OCI-LY7 (cell line): ENCODE measurements around the gene CCK. TPM values are rescaled to one million over a fixed set of nuclear protein-coding genes. Genes with fewer than 3 reads are reported as not detected.
A peak's percentile ranks its signal among the peaks of the same experiment; 100 is the strongest.

ENCODE experiments used
- Bru-seq: library from RNA; stranded (reverse); fragments of 400-500 nt; gene quantifications from one replicate; lab custom pipeline; 2021; lab: Mats Ljungman, UMichigan
- BruChase-seq, 2 experiments: library from RNA; stranded (reverse); fragments of 400-500 nt; gene quantifications; one replicate each; lab custom pipeline; 2021; lab: Mats Ljungman, UMichigan
- BruUV-seq: library from RNA; stranded (reverse); fragments of 400-500 nt; replicated peaks from 2 replicates; lab custom pipeline; 2021; lab: Mats Ljungman, UMichigan
- CTCF ChIA-PET: fragments of 300-600 bp; sonication (Branson Sonifier 250); formaldehyde crosslinking; loops from one replicate; lab custom pipeline; 2022; ENCODE audit warnings: antibody characterized with exemption; ENCODE audit not compliant: unreplicated experiment; lab: Charles Lee
- POLR2A ChIA-PET: fragments of 300-600 bp; sonication (Branson Sonifier 250); formaldehyde crosslinking; loops from one replicate; lab custom pipeline; 2022; ENCODE audit warnings: antibody characterized with exemption; lab: Charles Lee
- DNase-seq: peaks from one replicate; pipeline ENCODE4 v3.0.0-alpha.2; 2015; ENCODE audit warnings: low spot score
- H2AFZ ChIP-seq: fragments of 200-600 bp; sonication (generic), shearing (Covaris generic); 2 replicates; pipeline ENCODE4 v1.6.1; 2014; ENCODE audit warnings: mild to moderate bottlenecking, antibody characterized with exemption, low read length, moderate library complexity
- H3K27ac ChIP-seq: fragments of 200-600 bp; sonication (generic); 2 replicates; pipeline ENCODE4 v1.5.1; 2014; ENCODE audit warnings: mixed run types, low read depth, mild to moderate bottlenecking, moderate library complexity, low read length, inconsistent platforms; ENCODE audit not compliant: poor library complexity, severe bottlenecking
- H3K36me3 ChIP-seq: fragments of 200-600 bp; sonication (generic); 2 replicates; pipeline ENCODE4 v1.6.1; 2014; ENCODE audit warnings: mild to moderate bottlenecking, antibody characterized with exemption, low read length, moderate library complexity, mixed read lengths; ENCODE audit not compliant: insufficient read depth
- H3K4me1 ChIP-seq: fragments of 200-600 bp; sonication (generic); 2 replicates; pipeline ENCODE4 v1.5.1; 2014; ENCODE audit warnings: mild to moderate bottlenecking, low read length; ENCODE audit not compliant: insufficient read depth, poor library complexity, severe bottlenecking
- H3K4me2 ChIP-seq: fragments of 200-600 bp; sonication (generic); 2 replicates; pipeline ENCODE4 v1.6.1; 2014; ENCODE audit warnings: mild to moderate bottlenecking, low read length
- H3K4me3 ChIP-seq: fragments of 200-600 bp; sonication (generic); 2 replicates; pipeline ENCODE4 v1.5.1; 2014; ENCODE audit warnings: mild to moderate bottlenecking, low read depth, low read length; ENCODE audit not compliant: poor library complexity, severe bottlenecking
- H3K79me2 ChIP-seq: fragments of 200-600 bp; sonication (generic); 2 replicates; pipeline ENCODE4 v1.6.1; 2016; ENCODE audit warnings: low read depth, mild to moderate bottlenecking, low read length, moderate library complexity, mixed read lengths; ENCODE audit not compliant: insufficient read depth
- H3K9me2 ChIP-seq: fragments of 200-600 bp; sonication (generic); 2 replicates; pipeline ENCODE4 v1.6.1; 2016; ENCODE audit warnings: mild to moderate bottlenecking, low read length, mixed read lengths; ENCODE audit not compliant: insufficient read depth
- H3K9me3 ChIP-seq: fragments of 200-600 bp; sonication (generic); 2 replicates; pipeline ENCODE4 v1.6.1; 2014; ENCODE audit warnings: mild to moderate bottlenecking, mixed run types, low read length, mixed read lengths
- H4K20me1 ChIP-seq: fragments of 200-600 bp; sonication (generic); 2 replicates; pipeline ENCODE4 v1.6.1; 2014; ENCODE audit warnings: mild to moderate bottlenecking, antibody characterized with exemption, low read length, moderate library complexity, mixed read lengths; ENCODE audit not compliant: insufficient read depth
- EZH2phosphoT487 ChIP-seq: fragments of 200-600 bp; sonication (generic); IDR thresholded peaks from 2 replicates; pipeline ENCODE4 v1.6.1; 2018; ENCODE audit warnings: low read depth, borderline replicate concordance, mild to moderate bottlenecking, mixed run types, antibody characterized with exemption, low read length, moderate library complexity, mixed read lengths
- intact Hi-C: fragments of 100-400 bp; cut with micrococcal nuclease; formaldehyde crosslinking; loops from one replicate; pipeline ENCODE4 v1.10.0; 2022; ENCODE audit not compliant: unreplicated experiment
- long read RNA-seq: library from polyadenylated mRNA; stranded (forward); transcript quantifications from one replicate; pipeline ENCODE4 v2.0.0, GENCODE V29; 2022
- total RNA-seq, 2 experiments: library from RNA; depleted of rRNA in 1 of 2; stranded (reverse); fragments of >200 nt in 1 of 2; shearing (Covaris generic) in 1 of 2; gene quantifications; 2 replicates each; pipeline ENCODE4 v1.2.3, GENCODE V29; 2014 to 2022
- TF ChIP-seq, protein P1 (sequence below): fragments of 200-600 bp; sonication (generic); conservative IDR thresholded peaks from 2 replicates; pipeline ENCODE4 v1.5.1; 2014; ENCODE audit warnings: mild to moderate bottlenecking, antibody characterized with exemption, low read length, moderate library complexity, mixed read lengths

The CCK gene, protein sequence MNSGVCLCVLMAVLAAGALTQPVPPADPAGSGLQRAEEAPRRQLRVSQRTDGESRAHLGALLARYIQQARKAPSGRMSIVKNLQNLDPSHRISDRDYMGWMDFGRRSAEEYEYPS
- not detected in 2 replicates for total RNA-seq (2014; rRNA removed; shearing (Covaris generic))
- not detected in 2 replicates for total RNA-seq (2022)
- not detected for Bru-seq, nascent RNA
- not detected for BruChase-seq, experiment 1, labeled RNA remaining after a 6-hour chase
- BruChase-seq, experiment 2, labeled RNA remaining after a 2-hour chase, result not detected
- long read RNA-seq, result 0 reads

DNA sequence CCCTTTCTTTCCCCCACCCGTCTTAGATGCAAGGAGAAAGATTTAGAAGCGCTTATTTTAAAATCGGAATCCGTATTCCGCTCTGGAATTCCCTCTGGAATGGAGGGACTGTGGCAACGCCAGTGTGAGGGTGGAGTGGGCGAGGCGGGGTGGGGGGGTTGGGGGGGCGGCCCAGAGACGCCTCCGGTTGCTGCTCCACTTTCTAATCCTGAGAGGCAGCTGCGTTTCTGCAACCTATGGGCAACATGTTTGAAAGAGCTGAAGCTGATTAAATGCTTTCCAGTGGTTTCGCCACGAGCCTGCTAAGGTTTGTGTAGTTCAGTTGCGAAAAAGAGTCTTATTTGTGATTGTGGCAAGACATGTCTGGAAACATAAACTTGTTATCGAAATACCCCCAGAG lies at the start of gene CCK:
TSS of gene CCK (minus strand) at position 101 of the 400 bp plus-strand sequence. CDS start 2,555 bp downstream, outside the sequence.
- CTCF ChIA-PET, result no interaction called here
- intact Hi-C loops, result no loop called here
- Histone ChIP-seq H3K79me2 (no peaks in the 10 kb centered on the region), H3K4me3 (no peak within 1 kb of the TSS), H3K4me1 (no peaks in the 10 kb centered on the region), H2AFZ (no peak within 1 kb of the TSS), H3K27ac (no peak within 1 kb of the TSS), H4K20me1 (no peaks in the 10 kb centered on the region), H3K9me3 (no peaks in the 10 kb centered on the region), H3K9me2 (no peaks in the 10 kb centered on the region), H3K4me2 (no peak within 1 kb of the TSS), H3K36me3 (no peaks in the 10 kb centered on the region)
- POLR2A ChIA-PET, result interaction anchor here (0.6 kb wide), 1 partner anchor 184 kb away, joined by 3 read pairs; no protein-coding TSS in a partner anchor
- BruUV-seq, result no TSS peak
- no peak for DNase-seq
- TF ChIP-seq EZH2phosphoT487, result no peak
- TF ChIP-seq, protein P1, sequence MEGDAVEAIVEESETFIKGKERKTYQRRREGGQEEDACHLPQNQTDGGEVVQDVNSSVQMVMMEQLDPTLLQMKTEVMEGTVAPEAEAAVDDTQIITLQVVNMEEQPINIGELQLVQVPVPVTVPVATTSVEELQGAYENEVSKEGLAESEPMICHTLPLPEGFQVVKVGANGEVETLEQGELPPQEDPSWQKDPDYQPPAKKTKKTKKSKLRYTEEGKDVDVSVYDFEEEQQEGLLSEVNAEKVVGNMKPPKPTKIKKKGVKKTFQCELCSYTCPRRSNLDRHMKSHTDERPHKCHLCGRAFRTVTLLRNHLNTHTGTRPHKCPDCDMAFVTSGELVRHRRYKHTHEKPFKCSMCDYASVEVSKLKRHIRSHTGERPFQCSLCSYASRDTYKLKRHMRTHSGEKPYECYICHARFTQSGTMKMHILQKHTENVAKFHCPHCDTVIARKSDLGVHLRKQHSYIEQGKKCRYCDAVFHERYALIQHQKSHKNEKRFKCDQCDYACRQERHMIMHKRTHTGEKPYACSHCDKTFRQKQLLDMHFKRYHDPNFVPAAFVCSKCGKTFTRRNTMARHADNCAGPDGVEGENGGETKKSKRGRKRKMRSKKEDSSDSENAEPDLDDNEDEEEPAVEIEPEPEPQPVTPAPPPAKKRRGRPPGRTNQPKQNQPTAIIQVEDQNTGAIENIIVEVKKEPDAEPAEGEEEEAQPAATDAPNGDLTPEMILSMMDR, result no peak

GRCh38 chr3:42314411-42314810 lies 48.4 kb upstream of the CCK start:
- no TSS peak for BruUV-seq
- intact Hi-C loops, result no loop called here
- TF ChIP-seq EZH2phosphoT487, result no peak
- TF ChIP-seq, protein P1, result no peak

DNA sequence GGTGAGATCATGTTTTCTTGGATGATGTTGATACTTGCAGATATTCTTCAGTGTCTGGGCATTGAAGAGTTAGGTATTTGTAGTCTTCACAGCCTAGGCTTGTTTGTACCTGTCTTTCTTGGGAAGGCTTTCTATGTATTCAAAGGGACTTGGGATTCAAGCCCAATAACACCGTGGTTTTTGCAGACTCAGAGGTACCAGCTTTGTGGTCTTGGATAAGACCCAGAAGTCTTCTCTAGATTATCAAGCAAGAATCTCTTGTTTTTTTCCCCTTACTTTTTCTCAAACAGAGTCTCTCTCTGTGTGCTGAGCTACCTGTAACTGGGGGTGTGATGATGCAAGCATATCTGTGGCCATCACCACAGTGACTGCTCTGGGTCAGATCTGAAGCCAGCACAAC lies 42.7 kb upstream of the CCK start:
- no peak for TF ChIP-seq EZH2phosphoT487
- TF ChIP-seq, protein P1, result no peak
- intact Hi-C loops, result no loop called here
- POLR2A ChIA-PET, result no interaction called here
- peaks cover 2% of the 10 kb centered on the region for H3K4me1 ChIP-seq
- BruUV-seq, result no TSS peak
- H3K4me3 ChIP-seq, result no peak overlapping the region
- H3K4me2 ChIP-seq, result no peak overlapping the region
- H3K9me2 ChIP-seq, result no peaks in the 10 kb centered on the region
- H4K20me1 ChIP-seq, result no peaks in the 10 kb centered on the region
- H3K27ac ChIP-seq, result no peak overlapping the region
- CTCF ChIA-PET, result no interaction called here
- no peaks in the 10 kb centered on the region; the same call in 1 of the 2 replicates for H3K36me3 ChIP-seq
- no peak for DNase-seq
- H3K79me2 ChIP-seq, result no peaks in the 10 kb centered on the region
- no peak overlapping the region for H2AFZ ChIP-seq
- H3K9me3 ChIP-seq, result peaks cover 18% of the 10 kb centered on the region

More at GRCh38 chr3:42314411-42314810, 48.4 kb upstream of the CCK start:
- Histone ChIP-seq H3K36me3 (no peaks in the 10 kb centered on the region), H3K4me3 (no peak overlapping the region), H3K9me3 (peaks cover 49% of the 10 kb centered on the region), H3K79me2 (no peaks in the 10 kb centered on the region), H3K27ac (no peak overlapping the region), H3K9me2 (no peaks in the 10 kb centered on the region), H4K20me1 (no peaks in the 10 kb centered on the region), H3K4me2 (no peak overlapping the region), H3K4me1 (no peaks in the 10 kb centered on the region), H2AFZ (no peak overlapping the region)
- ChIA-PET CTCF (no interaction called here), POLR2A (no interaction called here)
- DNase-seq, result peak; percentile 71
